NB4 (cell line): Measurements from ENCODE around the gene RRP12.

ENCODE experiments used
- MYC ChIP-seq: IDR thresholded peaks from 2 replicates; pipeline ENCODE4 v1.6.1; 2011; ENCODE audit warnings: low read depth, low read length
- POLR2A ChIP-seq: IDR thresholded peaks from 2 replicates; pipeline ENCODE4 v1.6.1; 2011; ENCODE audit warnings: mild to moderate bottlenecking; ENCODE audit not compliant: insufficient read length; ENCODE audit errors: extremely low read depth
- TF ChIP-seq, protein P1 (sequence below): IDR thresholded peaks from one replicate; pipeline ENCODE4 v1.5.1; 2012; ENCODE audit warnings: low read depth, low read length

GRCh38 chr10:97385565-97385964 lies 15.6 kb downstream of the RRP12 start:
- no peak for TF ChIP-seq POLR2A
- TF ChIP-seq MYC, result no peak
- TF ChIP-seq, protein P1, sequence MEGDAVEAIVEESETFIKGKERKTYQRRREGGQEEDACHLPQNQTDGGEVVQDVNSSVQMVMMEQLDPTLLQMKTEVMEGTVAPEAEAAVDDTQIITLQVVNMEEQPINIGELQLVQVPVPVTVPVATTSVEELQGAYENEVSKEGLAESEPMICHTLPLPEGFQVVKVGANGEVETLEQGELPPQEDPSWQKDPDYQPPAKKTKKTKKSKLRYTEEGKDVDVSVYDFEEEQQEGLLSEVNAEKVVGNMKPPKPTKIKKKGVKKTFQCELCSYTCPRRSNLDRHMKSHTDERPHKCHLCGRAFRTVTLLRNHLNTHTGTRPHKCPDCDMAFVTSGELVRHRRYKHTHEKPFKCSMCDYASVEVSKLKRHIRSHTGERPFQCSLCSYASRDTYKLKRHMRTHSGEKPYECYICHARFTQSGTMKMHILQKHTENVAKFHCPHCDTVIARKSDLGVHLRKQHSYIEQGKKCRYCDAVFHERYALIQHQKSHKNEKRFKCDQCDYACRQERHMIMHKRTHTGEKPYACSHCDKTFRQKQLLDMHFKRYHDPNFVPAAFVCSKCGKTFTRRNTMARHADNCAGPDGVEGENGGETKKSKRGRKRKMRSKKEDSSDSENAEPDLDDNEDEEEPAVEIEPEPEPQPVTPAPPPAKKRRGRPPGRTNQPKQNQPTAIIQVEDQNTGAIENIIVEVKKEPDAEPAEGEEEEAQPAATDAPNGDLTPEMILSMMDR, result no peak
